Smooth muscle cell (in vitro differentiated cells): ENCODE results near the gene CUL9. TPM values are rescaled to one million over a fixed set of nuclear protein-coding genes. Genes with fewer than 3 reads are reported as not detected.
A peak's percentile ranks its signal among the peaks of the same experiment; 100 is the strongest.

Experiments
- DNase-seq: peaks from one replicate; lab custom pipeline; 2025; ENCODE audit not compliant: unreplicated experiment; lab: John Stamatoyannopoulos, UW
- H2AFZ ChIP-seq: fragments of 200-600 bp; sonication (generic); 2 replicates; pipeline ENCODE4 v1.6.0; 2016; ENCODE audit warnings: antibody characterized with exemption, low read depth, mild to moderate bottlenecking
- H3F3A ChIP-seq: fragments of 200-600 bp; sonication (generic); 2 replicates; pipeline ENCODE4 v1.6.0; 2017; ENCODE audit warnings: antibody characterized with exemption, low read depth
- H3K27ac ChIP-seq: fragments of 200-600 bp; sonication (generic); 2 replicates; pipeline ENCODE4 v1.5.1; 2016; ENCODE audit warnings: low read depth, mild to moderate bottlenecking
- H3K27me3 ChIP-seq: fragments of 200-600 bp; sonication (generic); 2 replicates; pipeline ENCODE4 v1.6.1; 2016; ENCODE audit warnings: low read depth, mild to moderate bottlenecking
- H3K36me3 ChIP-seq: fragments of 200-600 bp; sonication (generic); 2 replicates; pipeline ENCODE4 v1.5.1; 2016; ENCODE audit warnings: low read depth
- H3K4me1 ChIP-seq: fragments of 200-600 bp; sonication (generic); 2 replicates; pipeline ENCODE4 v1.5.1; 2016; ENCODE audit warnings: low read depth
- H3K4me2 ChIP-seq: fragments of 200-600 bp; sonication (generic); 2 replicates; pipeline ENCODE4 v1.6.0; 2016; ENCODE audit warnings: mild to moderate bottlenecking
- H3K4me3 ChIP-seq: fragments of 200-600 bp; sonication (generic); 2 replicates; pipeline ENCODE4 v1.5.1; 2016; ENCODE audit warnings: mild to moderate bottlenecking
- H3K79me2 ChIP-seq: fragments of 200-600 bp; sonication (generic); 2 replicates; pipeline ENCODE4 v1.6.0; 2016; ENCODE audit warnings: low read depth, mild to moderate bottlenecking
- H3K9ac ChIP-seq: fragments of 200-600 bp; sonication (generic); 2 replicates; pipeline ENCODE4 v1.6.0; 2016; ENCODE audit warnings: low read depth
- H3K9me3 ChIP-seq: fragments of 200-600 bp; sonication (generic); replicated peaks from 2 replicates; pipeline ENCODE4 v1.5.1; 2016; ENCODE audit warnings: low read depth
- H4K20me1 ChIP-seq: fragments of 200-600 bp; sonication (generic); 2 replicates; pipeline ENCODE4 v1.6.0; 2016; ENCODE audit warnings: low read depth
- CTCF ChIP-seq: fragments of 200-600 bp; sonication (generic); IDR thresholded peaks from 2 replicates; pipeline ENCODE4 v1.5.1; 2017; ENCODE audit warnings: borderline replicate concordance, mild to moderate bottlenecking, antibody characterized with exemption; ENCODE audit not compliant: insufficient read depth, poor library complexity, severe bottlenecking
- WGBS: methylation state at CpG from one replicate; pipeline ENCODE4 v1.1.7; 2016; ENCODE audit warnings: low lambda C conversion rate; 5-methylcytosine and 5-hydroxymethylcytosine counted together
- polyA plus RNA-seq: library from polyadenylated mRNA; unstranded; fragments of >200 nt; fragmentation: Nextera tagmentation; extraction: Ambion mirVana; gene quantifications from 2 replicates; pipeline ENCODE4 v1.2.1, GENCODE V29; 2016
- total RNA-seq: library from RNA; depleted of rRNA; stranded (reverse); fragments of >200 nt; gene quantifications from 2 replicates; pipeline ENCODE4 v1.2.3, GENCODE V29; 2014

Gene CUL9
- total and polyA plus RNA-seq, 2 experiments from 2014 or later: 13.9 to 18.8 TPM

- H3K9me3 ChIP-seq: no peaks in the 10 kb centered on the region
- no peak overlapping the region for H3K4me2 ChIP-seq
- no peaks in the 10 kb centered on the region for H4K20me1 ChIP-seq
- peaks cover 6% of the 10 kb centered on the region for H3K4me1 ChIP-seq
- no peaks in the 10 kb centered on the region for H3K27me3 ChIP-seq
- no peak overlapping the region for H3K9ac ChIP-seq
- no peak for DNase-seq
- H3K4me3 ChIP-seq: no peak overlapping the region
- no peak overlapping the region for H2AFZ ChIP-seq
- no peaks in the 10 kb centered on the region for H3K79me2 ChIP-seq
- H3F3A ChIP-seq: no peaks in the 10 kb centered on the region
- no peak overlapping the region for H3K27ac ChIP-seq
- no peaks in the 10 kb centered on the region for H3K36me3 ChIP-seq
- WGBS: 90% methylated on average over 5 of the region's 5 CpGs
- no peak for TF ChIP-seq CTCF
Measured at GRCh38 chr6:43264599-43265145, 82.7 kb downstream of the CUL9 start.

GRCh38 chr6:43265564-43265963 lies 83.6 kb downstream of the CUL9 start:
- Histone ChIP-seq H3K27ac (no peak overlapping the region), H3F3A (no peaks in the 10 kb centered on the region), H4K20me1 (no peaks in the 10 kb centered on the region), H3K27me3 (no peaks in the 10 kb centered on the region), H3K9ac (no peak overlapping the region), H3K4me2 (no peak overlapping the region), H3K79me2 (no peaks in the 10 kb centered on the region), H3K4me1 (peaks cover 10% of the 10 kb centered on the region), H3K9me3 (no peaks in the 10 kb centered on the region), H3K36me3 (no peaks in the 10 kb centered on the region), H3K4me3 (no peak overlapping the region), H2AFZ (no peak overlapping the region)
- TF ChIP-seq CTCF: no peak
- 83% methylated on average over 6 of the region's 6 CpGs for WGBS
- no peak for DNase-seq

- Histone ChIP-seq H3K4me3 (no peak overlapping the region), H3K9ac (no peak overlapping the region), H3K27me3 (peaks cover 7% of the 10 kb centered on the region), H2AFZ (no peak overlapping the region), H3K4me1 (peaks cover 10% of the 10 kb centered on the region), H3F3A (no peaks in the 10 kb centered on the region), H3K9me3 (no peaks in the 10 kb centered on the region), H4K20me1 (no peaks in the 10 kb centered on the region), H3K36me3 (no peaks in the 10 kb centered on the region), H3K27ac (no peak overlapping the region), H3K79me2 (no peaks in the 10 kb centered on the region), H3K4me2 (no peak overlapping the region)
- no peak for TF ChIP-seq CTCF
- 45% methylated on average over 7 of the region's 7 CpGs for WGBS
- DNase-seq: no peak
Measured at GRCh38 chr6:43267619-43268354, 85.8 kb downstream of the CUL9 start.

- no peak overlapping the region for H3K4me2 ChIP-seq
- no peaks in the 10 kb centered on the region for H3K36me3 ChIP-seq
- no peaks in the 10 kb centered on the region for H3K9me3 ChIP-seq
- H3K79me2 ChIP-seq: no peaks in the 10 kb centered on the region
- TF ChIP-seq CTCF: no peak
- H3K27ac ChIP-seq: no peak overlapping the region
- WGBS: 79% methylated on average over 3 of the region's 3 CpGs
- DNase-seq: no peak
- H4K20me1 ChIP-seq: no peaks in the 10 kb centered on the region
- no peak overlapping the region for H3K4me3 ChIP-seq
- H3K27me3 ChIP-seq: peaks cover 11% of the 10 kb centered on the region
- peaks cover 10% of the 10 kb centered on the region for H3K4me1 ChIP-seq
- H2AFZ ChIP-seq: peak overlapping the region; percentile 66
- H3F3A ChIP-seq: no peaks in the 10 kb centered on the region
- H3K9ac ChIP-seq: no peak overlapping the region
Measured at GRCh38 chr6:43268355-43268700, 86.3 kb downstream of the CUL9 start.
